OCI-LY3 (cell line): ENCODE measurements around the gene ADA.

Experiments
- EZH2phosphoT487 ChIP-seq: fragments of 200-600 bp; shearing (Covaris generic); IDR thresholded peaks from 2 replicates; pipeline ENCODE4 v1.6.1; 2018; ENCODE audit warnings: antibody characterized with exemption, mixed run types, low read depth
- TF ChIP-seq, protein P1 (sequence below): fragments of 200-600, 300-600 bp; sonication (generic); IDR thresholded peaks from 2 replicates; pipeline ENCODE4 v1.5.1; 2014; ENCODE audit warnings: antibody characterized with exemption, low read length, low read depth

DNA sequence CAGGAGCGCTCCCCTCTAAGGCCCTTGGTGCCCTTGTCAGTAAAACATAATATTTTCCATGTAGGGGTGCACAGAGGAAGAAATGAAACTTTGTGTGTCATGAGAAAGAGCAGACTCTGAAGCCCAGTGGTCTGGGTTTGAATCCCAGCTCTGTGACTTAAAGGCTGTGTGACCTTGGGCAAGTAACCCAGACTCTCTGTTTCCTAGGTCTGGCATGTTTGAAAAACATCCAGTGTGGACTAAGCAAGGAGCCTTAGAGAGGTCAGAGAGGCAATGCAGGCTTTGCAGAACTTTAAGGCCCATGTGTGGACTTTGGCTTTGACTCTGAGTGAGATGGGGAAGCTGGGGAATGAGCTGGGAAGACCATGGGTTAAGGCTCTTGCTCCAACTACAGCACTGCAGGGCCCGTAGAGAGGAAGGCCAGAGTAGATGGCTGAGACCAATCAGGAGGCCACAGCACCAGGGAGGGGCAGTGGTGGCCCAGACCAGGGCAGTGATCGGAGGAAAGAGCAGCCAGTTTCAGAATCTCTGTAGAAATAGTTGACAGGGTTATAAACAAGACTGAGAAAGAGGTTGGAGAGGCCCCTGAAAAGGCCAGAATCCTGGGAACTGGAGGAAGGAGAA is 18.2 kb downstream of the ADA start:
- TF ChIP-seq, protein P1, sequence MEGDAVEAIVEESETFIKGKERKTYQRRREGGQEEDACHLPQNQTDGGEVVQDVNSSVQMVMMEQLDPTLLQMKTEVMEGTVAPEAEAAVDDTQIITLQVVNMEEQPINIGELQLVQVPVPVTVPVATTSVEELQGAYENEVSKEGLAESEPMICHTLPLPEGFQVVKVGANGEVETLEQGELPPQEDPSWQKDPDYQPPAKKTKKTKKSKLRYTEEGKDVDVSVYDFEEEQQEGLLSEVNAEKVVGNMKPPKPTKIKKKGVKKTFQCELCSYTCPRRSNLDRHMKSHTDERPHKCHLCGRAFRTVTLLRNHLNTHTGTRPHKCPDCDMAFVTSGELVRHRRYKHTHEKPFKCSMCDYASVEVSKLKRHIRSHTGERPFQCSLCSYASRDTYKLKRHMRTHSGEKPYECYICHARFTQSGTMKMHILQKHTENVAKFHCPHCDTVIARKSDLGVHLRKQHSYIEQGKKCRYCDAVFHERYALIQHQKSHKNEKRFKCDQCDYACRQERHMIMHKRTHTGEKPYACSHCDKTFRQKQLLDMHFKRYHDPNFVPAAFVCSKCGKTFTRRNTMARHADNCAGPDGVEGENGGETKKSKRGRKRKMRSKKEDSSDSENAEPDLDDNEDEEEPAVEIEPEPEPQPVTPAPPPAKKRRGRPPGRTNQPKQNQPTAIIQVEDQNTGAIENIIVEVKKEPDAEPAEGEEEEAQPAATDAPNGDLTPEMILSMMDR, result no peak
- no peak for TF ChIP-seq EZH2phosphoT487
